Measurements from ENCODE around the gene CRK. TPM values are rescaled to one million over a fixed set of nuclear protein-coding genes. Genes with fewer than 3 reads are reported as not detected.

CRK gene
- total RNA-seq, 1 experiment from 2014 or later, result 41.8 TPM

- Histone ChIP-seq H3K9ac (ENCODE audit: low read length) (no peak overlapping the region), H3K4me3 (ENCODE audit: low read length) (no peak overlapping the region), H3K27ac (ENCODE audit: low read length) (no peak overlapping the region), H3K4me1 (ENCODE audit: insufficient read depth, low read length) (peaks cover 4% of the 10 kb centered on the region; the same call in 1 of the 2 replicates), H4K20me1 (ENCODE audit: low read length) (no peaks in the 10 kb centered on the region), H2AFZ (ENCODE audit: low read length) (no peak overlapping the region), H3K4me2 (ENCODE audit: low read length) (no peak overlapping the region), H3K9me2 (replicated peaks; ENCODE audit: low read length) (no peaks in the 10 kb centered on the region), H3K36me3 (ENCODE audit: low read depth, low read length) (no peaks in the 10 kb centered on the region), H3F3A (ENCODE audit: low read length, unreplicated experiment) (no peaks in the 10 kb centered on the region), H3K79me2 (ENCODE audit: low read length) (peaks cover 15% of the 10 kb centered on the region), H3K27me3 (ENCODE audit: low read length) (no peaks in the 10 kb centered on the region), H3K9me3 (ENCODE audit: low read length) (no peaks in the 10 kb centered on the region)
- ChIA-PET CTCF (no interaction called here), POLR2A (ENCODE audit: unreplicated experiment) (no interaction called here)
- intact Hi-C loops (cut with micrococcal nuclease), result no loop called here
- no TSS peak for BruUV-seq (replicated peaks)
- TF ChIP-seq, protein P1, sequence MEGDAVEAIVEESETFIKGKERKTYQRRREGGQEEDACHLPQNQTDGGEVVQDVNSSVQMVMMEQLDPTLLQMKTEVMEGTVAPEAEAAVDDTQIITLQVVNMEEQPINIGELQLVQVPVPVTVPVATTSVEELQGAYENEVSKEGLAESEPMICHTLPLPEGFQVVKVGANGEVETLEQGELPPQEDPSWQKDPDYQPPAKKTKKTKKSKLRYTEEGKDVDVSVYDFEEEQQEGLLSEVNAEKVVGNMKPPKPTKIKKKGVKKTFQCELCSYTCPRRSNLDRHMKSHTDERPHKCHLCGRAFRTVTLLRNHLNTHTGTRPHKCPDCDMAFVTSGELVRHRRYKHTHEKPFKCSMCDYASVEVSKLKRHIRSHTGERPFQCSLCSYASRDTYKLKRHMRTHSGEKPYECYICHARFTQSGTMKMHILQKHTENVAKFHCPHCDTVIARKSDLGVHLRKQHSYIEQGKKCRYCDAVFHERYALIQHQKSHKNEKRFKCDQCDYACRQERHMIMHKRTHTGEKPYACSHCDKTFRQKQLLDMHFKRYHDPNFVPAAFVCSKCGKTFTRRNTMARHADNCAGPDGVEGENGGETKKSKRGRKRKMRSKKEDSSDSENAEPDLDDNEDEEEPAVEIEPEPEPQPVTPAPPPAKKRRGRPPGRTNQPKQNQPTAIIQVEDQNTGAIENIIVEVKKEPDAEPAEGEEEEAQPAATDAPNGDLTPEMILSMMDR (conservative IDR thresholded peaks at IDR 0.05; ENCODE audit: low read depth, low read length), result no peak
- TF ChIP-seq EZH2 (IDR thresholded peaks at IDR 0.05; ENCODE audit: low read length, unreplicated experiment) (no peak), EZH2phosphoT487 (IDR thresholded peaks at IDR 0.05; ENCODE audit: borderline replicate concordance, low read length) (no peak)
- ATAC-seq, result no peak
- DNase-seq, result no peak
Observed at GRCh38 chr17:1495265-1495989, 39.4 kb upstream of the CRK start.

DNA sequence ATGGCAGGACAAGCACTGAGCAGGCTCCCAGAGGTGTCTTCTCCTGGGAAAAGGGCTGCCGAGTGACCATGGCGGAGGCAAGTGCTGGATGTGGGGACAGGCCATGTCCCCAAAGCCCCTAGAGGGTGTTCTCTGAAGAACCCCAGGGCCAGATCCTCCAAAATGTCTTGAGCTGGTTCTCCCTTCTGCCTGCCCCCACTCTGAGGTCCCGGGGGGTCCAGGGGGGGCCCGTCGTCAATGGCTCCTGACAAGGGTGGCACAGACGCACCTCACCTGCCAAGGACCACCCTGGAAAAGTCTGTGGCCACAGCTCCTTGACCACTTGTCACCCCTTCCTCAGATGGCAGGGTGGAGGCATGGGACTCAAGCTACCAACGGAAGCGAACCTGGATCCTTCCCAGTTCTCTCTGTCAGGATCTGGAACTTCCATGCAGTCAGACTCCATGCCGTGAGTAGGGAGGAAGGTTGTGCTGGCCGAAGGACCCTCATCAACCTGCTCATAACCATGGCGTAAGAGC is 38.8 kb upstream of the CRK start:
- H3K9me2 ChIP-seq (replicated peaks; ENCODE audit: low read length), result no peaks in the 10 kb centered on the region
- POLR2A ChIA-PET (ENCODE audit: unreplicated experiment), result no interaction called here
- no peaks in the 10 kb centered on the region for H3F3A ChIP-seq (ENCODE audit: low read length, unreplicated experiment)
- H3K4me1 ChIP-seq (ENCODE audit: insufficient read depth, low read length), result peaks cover 4% of the 10 kb centered on the region; the same call in 1 of the 2 replicates
- no peaks in the 10 kb centered on the region for H3K36me3 ChIP-seq (ENCODE audit: low read depth, low read length)
- no peak overlapping the region for H2AFZ ChIP-seq (ENCODE audit: low read length)
- H3K4me3 ChIP-seq (ENCODE audit: low read length), result no peak overlapping the region
- H3K27me3 ChIP-seq (ENCODE audit: low read length), result no peaks in the 10 kb centered on the region
- DNase-seq, result no peak
- no peak overlapping the region for H3K4me2 ChIP-seq (ENCODE audit: low read length)
- H3K9ac ChIP-seq (ENCODE audit: low read length), result no peak overlapping the region
- intact Hi-C loops (cut with micrococcal nuclease), result no loop called here
- H3K27ac ChIP-seq (ENCODE audit: low read length), result no peak overlapping the region
- no peaks in the 10 kb centered on the region for H4K20me1 ChIP-seq (ENCODE audit: low read length)
- BruUV-seq (replicated peaks), result no TSS peak
- no peak for TF ChIP-seq EZH2phosphoT487 (IDR thresholded peaks at IDR 0.05; ENCODE audit: borderline replicate concordance, low read length)
- H3K79me2 ChIP-seq (ENCODE audit: low read length), result peaks cover 21% of the 10 kb centered on the region
- no peaks in the 10 kb centered on the region for H3K9me3 ChIP-seq (ENCODE audit: low read length)
- ATAC-seq, result no peak
- CTCF ChIA-PET, result no interaction called here

DNA sequence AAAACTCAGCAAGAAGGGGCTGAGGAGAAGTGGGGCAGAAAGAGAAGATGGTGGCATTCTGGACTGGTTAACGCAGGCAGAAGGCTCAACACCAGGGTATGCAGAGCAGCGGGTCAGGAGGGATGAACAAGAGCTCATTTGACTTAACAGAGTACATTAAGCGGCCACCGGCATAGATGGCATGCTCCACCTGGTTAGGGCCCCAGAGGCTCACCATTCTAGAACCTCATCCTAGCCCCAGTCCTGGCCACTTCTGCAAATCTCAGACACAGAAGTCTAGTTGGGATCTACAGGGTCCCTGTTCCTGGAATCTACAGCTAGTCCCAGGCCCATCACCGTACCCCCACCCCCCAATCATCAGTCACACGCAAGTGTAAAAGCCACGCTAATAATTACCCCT is 38.2 kb upstream of the CRK start:
- Histone ChIP-seq H3K4me3 (ENCODE audit: low read length) (no peak overlapping the region), H4K20me1 (ENCODE audit: low read length) (no peaks in the 10 kb centered on the region), H3K9ac (ENCODE audit: low read length) (no peak overlapping the region), H3K9me2 (replicated peaks; ENCODE audit: low read length) (no peaks in the 10 kb centered on the region), H3K27me3 (ENCODE audit: low read length) (no peaks in the 10 kb centered on the region), H2AFZ (ENCODE audit: low read length) (no peak overlapping the region), H3K79me2 (ENCODE audit: low read length) (peaks cover 27% of the 10 kb centered on the region), H3K4me2 (ENCODE audit: low read length) (no peak overlapping the region), H3K9me3 (ENCODE audit: low read length) (no peaks in the 10 kb centered on the region), H3K36me3 (ENCODE audit: low read depth, low read length) (no peaks in the 10 kb centered on the region), H3F3A (ENCODE audit: low read length, unreplicated experiment) (no peaks in the 10 kb centered on the region), H3K27ac (ENCODE audit: low read length) (no peak overlapping the region), H3K4me1 (ENCODE audit: insufficient read depth, low read length) (peaks cover 4% of the 10 kb centered on the region; the same call in 1 of the 2 replicates)
- POLR2A ChIA-PET (ENCODE audit: unreplicated experiment), result no interaction called here
- ATAC-seq, result no peak
- no peak for TF ChIP-seq EZH2 (IDR thresholded peaks at IDR 0.05; ENCODE audit: low read length, unreplicated experiment)
- TF ChIP-seq, protein P1 (conservative IDR thresholded peaks at IDR 0.05; ENCODE audit: low read depth, low read length), result no peak
- TF ChIP-seq EZH2phosphoT487 (IDR thresholded peaks at IDR 0.05; ENCODE audit: borderline replicate concordance, low read length), result no peak
- no peak for DNase-seq
- intact Hi-C loops (cut with micrococcal nuclease), result no loop called here
- no TSS peak for BruUV-seq (replicated peaks)
- CTCF ChIA-PET, result no interaction called here

Data from PC-3 (cell line).